ENCODE data around the gene PIKFYVE. TPM values are rescaled to one million over a fixed set of nuclear protein-coding genes. Genes with fewer than 3 reads are reported as not detected.

Gene PIKFYVE
- total RNA-seq, 4 donors from 2014 or later = 11.9 to 35.6 (median 18.0) TPM

DNA sequence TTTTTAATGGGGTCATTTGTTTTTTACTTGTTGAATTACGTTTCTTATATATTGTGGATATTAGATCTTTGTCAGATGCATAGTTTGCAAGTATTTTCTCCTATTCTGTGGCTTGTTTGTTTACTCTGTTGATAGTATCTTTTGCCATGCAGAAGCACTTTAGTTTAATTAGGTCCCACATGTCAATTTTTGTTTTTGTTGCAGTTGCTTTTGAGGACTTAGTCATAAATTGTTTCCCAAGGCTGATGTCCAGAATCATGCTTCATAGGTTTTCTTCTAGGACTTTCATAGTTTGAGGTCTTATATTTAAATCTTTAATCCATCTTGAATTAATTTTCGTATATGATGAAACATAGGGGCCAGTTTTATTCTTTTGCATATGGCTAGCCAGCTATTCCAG is 13.2 kb downstream of the PIKFYVE start:
- Histone ChIP-seq H3K27ac (no peak overlapping the region), H3K4me1 (no peaks in the 10 kb centered on the region), H3K9me3 (no peaks in the 10 kb centered on the region), H3K4me3 (no peak overlapping the region), H3K27me3 (no peaks in the 10 kb centered on the region), H3K36me3 (peaks cover 0 to 60% (median 25%) of the 10 kb centered on the region in 4 donors)
- WGBS, 2 donors (ENCODE audit: low coverage in 1 of 2) = 95 to 100% methylated on average over 2 of the region's 2 CpGs
- TF ChIP-seq POLR2A (IDR thresholded peaks at IDR 0.05) = no peak
- TF ChIP-seq, protein P1, sequence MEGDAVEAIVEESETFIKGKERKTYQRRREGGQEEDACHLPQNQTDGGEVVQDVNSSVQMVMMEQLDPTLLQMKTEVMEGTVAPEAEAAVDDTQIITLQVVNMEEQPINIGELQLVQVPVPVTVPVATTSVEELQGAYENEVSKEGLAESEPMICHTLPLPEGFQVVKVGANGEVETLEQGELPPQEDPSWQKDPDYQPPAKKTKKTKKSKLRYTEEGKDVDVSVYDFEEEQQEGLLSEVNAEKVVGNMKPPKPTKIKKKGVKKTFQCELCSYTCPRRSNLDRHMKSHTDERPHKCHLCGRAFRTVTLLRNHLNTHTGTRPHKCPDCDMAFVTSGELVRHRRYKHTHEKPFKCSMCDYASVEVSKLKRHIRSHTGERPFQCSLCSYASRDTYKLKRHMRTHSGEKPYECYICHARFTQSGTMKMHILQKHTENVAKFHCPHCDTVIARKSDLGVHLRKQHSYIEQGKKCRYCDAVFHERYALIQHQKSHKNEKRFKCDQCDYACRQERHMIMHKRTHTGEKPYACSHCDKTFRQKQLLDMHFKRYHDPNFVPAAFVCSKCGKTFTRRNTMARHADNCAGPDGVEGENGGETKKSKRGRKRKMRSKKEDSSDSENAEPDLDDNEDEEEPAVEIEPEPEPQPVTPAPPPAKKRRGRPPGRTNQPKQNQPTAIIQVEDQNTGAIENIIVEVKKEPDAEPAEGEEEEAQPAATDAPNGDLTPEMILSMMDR (IDR thresholded peaks at IDR 0.05) = no peak
- no peak for TF ChIP-seq POLR2AphosphoS5 (IDR thresholded peaks at IDR 0.05)
- no peak for TF ChIP-seq EP300 (IDR thresholded peaks at IDR 0.05; ENCODE audit: low read depth)
- in situ Hi-C loops (cut with MboI; ENCODE audit: low pct_ligation_motif_present in 1 of 4, low pct_unique_long_range_greater_than_20kb in 1 of 4, low sequenced_read_pairs in 3 of 4) = no loop called here
- DNase-seq = no peak
- intact Hi-C loops (cut with DNase I; ENCODE audit: low total_unique reads) = no loop called here

DNA sequence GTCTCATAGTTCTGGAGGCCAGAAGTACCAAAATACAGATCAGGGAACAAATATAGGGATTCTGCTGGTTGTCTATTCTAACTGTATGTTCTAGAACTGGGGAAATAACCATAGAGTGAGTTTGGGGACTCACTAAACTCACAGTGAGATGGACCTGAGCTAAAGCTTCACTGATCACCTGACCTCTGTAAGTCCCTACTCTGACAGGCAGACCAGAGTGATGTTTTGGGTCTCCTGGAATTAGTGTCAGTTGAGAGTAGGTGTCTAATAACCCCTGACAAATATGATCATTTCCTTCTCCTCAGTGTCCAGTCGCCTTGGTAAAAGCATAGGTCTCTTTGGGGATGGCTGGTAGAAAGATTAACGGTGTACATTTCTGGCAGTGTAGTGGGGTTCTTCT is 14.2 kb downstream of the PIKFYVE start:
- TF ChIP-seq, protein P1 (IDR thresholded peaks at IDR 0.05) = no peak
- TF ChIP-seq EP300 (IDR thresholded peaks at IDR 0.05; ENCODE audit: low read depth) = no peak
- TF ChIP-seq POLR2A (IDR thresholded peaks at IDR 0.05) = no peak
- TF ChIP-seq POLR2AphosphoS5 (IDR thresholded peaks at IDR 0.05) = no peak
- Histone ChIP-seq H3K27me3 (no peaks in the 10 kb centered on the region), H3K4me3 (no peak overlapping the region), H3K4me1 (no peaks in the 10 kb centered on the region), H3K36me3 (peaks cover 0 to 55% (median 24%) of the 10 kb centered on the region in 4 donors), H3K9me3 (no peaks in the 10 kb centered on the region), H3K27ac (no peak overlapping the region)
- WGBS, 2 donors (ENCODE audit: low coverage in 1 of 2) = 89 to 100% methylated on average over 1 to 2 of the region's 2 CpGs
- intact Hi-C loops (cut with DNase I; ENCODE audit: low total_unique reads) (no loop called here), in situ Hi-C loops (cut with MboI; ENCODE audit: low pct_ligation_motif_present in 1 of 4, low pct_unique_long_range_greater_than_20kb in 1 of 4, low sequenced_read_pairs in 3 of 4) (no loop called here)
- no peak for DNase-seq

DNA sequence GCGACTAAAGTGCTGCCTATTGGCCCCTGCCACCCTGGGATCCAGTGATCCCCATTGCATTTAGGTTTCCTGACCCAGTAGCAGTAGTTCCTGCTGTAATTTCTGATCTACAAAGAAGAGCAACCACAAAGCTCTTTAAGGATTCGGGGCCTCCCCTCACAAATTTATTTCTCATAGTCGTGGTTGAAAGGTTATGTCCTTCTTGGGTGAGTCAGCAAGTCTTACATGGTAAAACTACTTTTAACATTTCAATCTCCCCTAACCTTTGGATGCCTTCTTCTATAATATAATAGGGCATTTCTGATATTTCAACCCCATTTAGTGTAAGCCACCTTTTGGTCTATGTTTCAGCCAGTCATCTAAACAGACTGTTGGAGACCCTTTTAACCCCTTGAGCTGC is 14.9 kb downstream of the PIKFYVE start:
- 66 to 88% methylated on average over 3 of the region's 3 CpGs for WGBS, 2 donors (ENCODE audit: low coverage in 1 of 2)
- in situ Hi-C loops (cut with MboI; ENCODE audit: low pct_ligation_motif_present in 1 of 4, low pct_unique_long_range_greater_than_20kb in 1 of 4, low sequenced_read_pairs in 3 of 4) = no loop called here
- Histone ChIP-seq H3K36me3 (peaks cover 0 to 52% (median 20%) of the 10 kb centered on the region in 4 donors), H3K4me1 (no peaks in the 10 kb centered on the region), H3K9me3 (no peaks in the 10 kb centered on the region), H3K4me3 (no peak overlapping the region), H3K27me3 (no peaks in the 10 kb centered on the region), H3K27ac (no peak overlapping the region)
- TF ChIP-seq, protein P1 (IDR thresholded peaks at IDR 0.05) = no peak
- no peak for TF ChIP-seq POLR2AphosphoS5 (IDR thresholded peaks at IDR 0.05)
- TF ChIP-seq EP300 (IDR thresholded peaks at IDR 0.05; ENCODE audit: low read depth) = no peak
- no peak for TF ChIP-seq POLR2A (IDR thresholded peaks at IDR 0.05)
- DNase-seq = no peak
- intact Hi-C loops (cut with DNase I; ENCODE audit: low total_unique reads) = no loop called here

DNA sequence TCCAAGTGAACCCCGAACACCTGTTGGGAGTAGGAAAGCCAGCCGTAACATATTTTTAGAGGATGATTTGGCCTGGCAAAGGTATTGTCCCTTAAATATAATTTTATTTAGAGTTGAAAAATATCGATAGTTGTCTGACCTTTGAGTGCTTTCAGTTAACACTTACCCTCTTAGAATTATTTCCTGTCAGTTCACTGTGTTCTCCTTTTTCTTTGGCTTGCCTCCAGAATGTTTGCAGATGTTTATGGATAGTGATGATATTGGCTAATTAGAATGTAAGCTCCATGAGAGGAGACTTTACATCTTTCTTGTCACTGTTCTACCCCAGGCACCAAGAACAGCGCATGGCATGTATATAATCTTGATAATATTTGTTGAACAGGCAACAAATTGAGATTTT is 19.8 kb downstream of the PIKFYVE start:
- WGBS, 2 donors (ENCODE audit: low coverage in 1 of 2) = 83 to 86% methylated on average over 3 to 4 of the region's 4 CpGs
- intact Hi-C loops (cut with DNase I; ENCODE audit: low total_unique reads) (no loop called here), in situ Hi-C loops (cut with MboI; ENCODE audit: low pct_ligation_motif_present in 1 of 4, low pct_unique_long_range_greater_than_20kb in 1 of 4, low sequenced_read_pairs in 3 of 4) (no loop called here)
- H3K36me3 ChIP-seq = peaks cover 0 to 41% (median 19%) of the 10 kb centered on the region in 4 donors
- no peak overlapping the region for H3K4me3 ChIP-seq
- H3K27me3 ChIP-seq = no peaks in the 10 kb centered on the region
- no peak for DNase-seq
- H3K4me1 ChIP-seq = no peaks in the 10 kb centered on the region
- TF ChIP-seq, protein P1 (IDR thresholded peaks at IDR 0.05) = no peak
- TF ChIP-seq POLR2AphosphoS5 (IDR thresholded peaks at IDR 0.05) (no peak), EP300 (IDR thresholded peaks at IDR 0.05; ENCODE audit: low read depth) (no peak), POLR2A (IDR thresholded peaks at IDR 0.05) (no peak)
- H3K9me3 ChIP-seq = no peaks in the 10 kb centered on the region
- H3K27ac ChIP-seq = no peak overlapping the region
